HepG2 (cell line): ENCODE results near the gene TGFBRAP1. TPM values are rescaled to one million over a fixed set of nuclear protein-coding genes. Genes with fewer than 3 reads are reported as not detected.

Experiments used
- DMAP1 ChIP-seq: IDR thresholded peaks from 2 replicates; pipeline ENCODE4 v1.6.1; 2016
- GZF1 ChIP-seq: sonication (generic); formaldehyde crosslinking; IDR thresholded peaks from 2 replicates; pipeline ENCODE4 v1.5.1; 2020; ENCODE audit warnings: mild to moderate bottlenecking, missing genetic modification reagents
- HNRNPH1 ChIP-seq: fragments of 200-400 bp; formaldehyde crosslinking; optimal IDR thresholded peaks from 2 replicates; pipeline ENCODE3; 2017; ENCODE audit warnings: mild to moderate bottlenecking, low read depth, low read length
- JARID2 ChIP-seq: sonication (generic); formaldehyde crosslinking; IDR thresholded peaks from 2 replicates; pipeline ENCODE4 v1.8.1; 2023; ENCODE audit warnings: missing genetic modification reagents, inconsistent platforms; ENCODE audit not compliant: insufficient replicate concordance
- KDM5B ChIP-seq: sonication (generic); formaldehyde crosslinking; IDR thresholded peaks from 2 replicates; pipeline ENCODE4 v1.4.0; 2020; ENCODE audit warnings: missing genetic modification reagents, mild to moderate bottlenecking, borderline replicate concordance
- NFIB ChIP-seq: sonication (generic); formaldehyde crosslinking; IDR thresholded peaks from 2 replicates; pipeline ENCODE4 v1.9.0; 2021; ENCODE audit warnings: missing genetic modification reagents, mild to moderate bottlenecking, borderline replicate concordance
- PHF8 ChIP-seq: sonication (generic); formaldehyde crosslinking; IDR thresholded peaks from 2 replicates; pipeline ENCODE4 v1.5.0; 2020; ENCODE audit warnings: missing genetic modification reagents
- SMYD3 ChIP-seq: sonication (generic); formaldehyde crosslinking; IDR thresholded peaks from 2 replicates; pipeline ENCODE4 v1.8.1; 2023; ENCODE audit warnings: mild to moderate bottlenecking, missing genetic modification reagents
- TBX3 ChIP-seq: fragments of 450-650 bp; IDR thresholded peaks from 2 replicates; pipeline ENCODE4 v1.6.1; 2017; ENCODE audit warnings: antibody characterized with exemption, mild to moderate bottlenecking, inconsistent platforms, borderline replicate concordance
- TSC22D2 ChIP-seq: sonication (generic); formaldehyde crosslinking; IDR thresholded peaks from 2 replicates; pipeline ENCODE4 v1.5.1; 2020; ENCODE audit warnings: missing genetic modification reagents, mild to moderate bottlenecking, borderline replicate concordance
- U2AF2 ChIP-seq: fragments of 200-400 bp; formaldehyde crosslinking; IDR thresholded peaks from 2 replicates; pipeline ENCODE4 v1.6.1; 2017; ENCODE audit warnings: low read depth, mild to moderate bottlenecking, low read length
- ZBTB7A ChIP-seq: sonication (generic); formaldehyde crosslinking; IDR thresholded peaks from 2 replicates; pipeline ENCODE4 v1.8.0; 2022; ENCODE audit warnings: mild to moderate bottlenecking, missing genetic modification reagents
- ZC3H13 ChIP-seq: sonication (generic); formaldehyde crosslinking; IDR thresholded peaks from 2 replicates; pipeline ENCODE4 v1.8.1; 2023; ENCODE audit warnings: mild to moderate bottlenecking, missing genetic modification reagents, moderate library complexity
- ZNF12 ChIP-seq: sonication (generic); formaldehyde crosslinking; IDR thresholded peaks from 2 replicates; pipeline ENCODE4 v1.5.0; 2020; ENCODE audit warnings: missing genetic modification reagents
- ZNF20 ChIP-seq: sonication (generic); formaldehyde crosslinking; IDR thresholded peaks from 2 replicates; pipeline ENCODE4 v1.4.0; 2020; ENCODE audit warnings: mild to moderate bottlenecking, moderate library complexity, missing genetic modification reagents
- ZNF33B ChIP-seq: sonication (generic); formaldehyde crosslinking; IDR thresholded peaks from 2 replicates; pipeline ENCODE4 v1.5.1; 2020; ENCODE audit warnings: mild to moderate bottlenecking, missing genetic modification reagents
- ZNF484 ChIP-seq: sonication (generic); formaldehyde crosslinking; IDR thresholded peaks from 2 replicates; pipeline ENCODE4 v1.5.1; 2020; ENCODE audit warnings: mild to moderate bottlenecking, low read depth, missing genetic modification reagents, borderline replicate concordance
- ZNF510 ChIP-seq: sonication (generic); formaldehyde crosslinking; IDR thresholded peaks from 2 replicates; pipeline ENCODE4 v1.4.0; 2020; ENCODE audit warnings: low read depth, mild to moderate bottlenecking, missing genetic modification reagents
- ZNF546 ChIP-seq: sonication (generic); formaldehyde crosslinking; conservative IDR thresholded peaks from 2 replicates; pipeline ENCODE4 v1.8.1; 2023; ENCODE audit warnings: mild to moderate bottlenecking, missing genetic modification reagents
- ZNF558 ChIP-seq: sonication (generic); formaldehyde crosslinking; IDR thresholded peaks from 2 replicates; pipeline ENCODE4 v1.9.0; 2022; ENCODE audit warnings: mild to moderate bottlenecking, missing genetic modification reagents, borderline replicate concordance
- ZNF589 ChIP-seq: sonication (generic); formaldehyde crosslinking; conservative IDR thresholded peaks from 2 replicates; pipeline ENCODE4 v1.8.0; 2022; ENCODE audit warnings: mild to moderate bottlenecking, moderate library complexity, missing genetic modification reagents
- polyA plus RNA-seq, 8 experiments: library from polyadenylated mRNA; depleted of rRNA in 3 of 8; stranded (reverse) in 7 of 8; unstranded in 1 of 8; fragments of >200 nt; fragmentation: Illumina TruSeq in 4 of 8; extraction: Trizol in 4 of 8; gene quantifications; 2 replicates each; pipeline versions ENCODE4 v1.2.1 to v1.2.3, GENCODE V29; 2011 to 2016; ENCODE audit warnings: low read depth in 4 of 8, missing spikeins in 1 of 8, mixed read lengths in 1 of 8; ENCODE audit not compliant: insufficient read depth in 1 of 8
- total RNA-seq, 5 experiments: library from RNA; depleted of rRNA; stranded (reverse); fragments of >200 nt; fragmentation: Illumina TruSeq; extraction: Trizol; gene quantifications; 2 replicates each; pipeline ENCODE4 v1.2.3, GENCODE V29; 2016; ENCODE audit warnings: low read depth in 1 of 5
- TF ChIP-seq, protein P1 (sequence below): sonication (generic); formaldehyde crosslinking; IDR thresholded peaks from 2 replicates; pipeline ENCODE4 v1.4.0; 2020; ENCODE audit warnings: missing genetic modification reagents
- TF ChIP-seq, protein P2 (sequence below): sonication (generic); formaldehyde crosslinking; IDR thresholded peaks from 2 replicates; pipeline ENCODE4 v1.5.0; 2020; ENCODE audit warnings: missing genetic modification reagents
- TF ChIP-seq, protein P3 (sequence below): sonication (generic); formaldehyde crosslinking; IDR thresholded peaks from 2 replicates; pipeline ENCODE4 v1.4.0; 2020; ENCODE audit warnings: missing genetic modification reagents

TGFBRAP1 gene
- total and polyA plus RNA-seq, 2 of the 13 experiments (the other 11 are each of a cell fraction or from before 2014, with no cell fraction given) = 12.7 to 22.9 TPM

- TF ChIP-seq, protein P1, sequence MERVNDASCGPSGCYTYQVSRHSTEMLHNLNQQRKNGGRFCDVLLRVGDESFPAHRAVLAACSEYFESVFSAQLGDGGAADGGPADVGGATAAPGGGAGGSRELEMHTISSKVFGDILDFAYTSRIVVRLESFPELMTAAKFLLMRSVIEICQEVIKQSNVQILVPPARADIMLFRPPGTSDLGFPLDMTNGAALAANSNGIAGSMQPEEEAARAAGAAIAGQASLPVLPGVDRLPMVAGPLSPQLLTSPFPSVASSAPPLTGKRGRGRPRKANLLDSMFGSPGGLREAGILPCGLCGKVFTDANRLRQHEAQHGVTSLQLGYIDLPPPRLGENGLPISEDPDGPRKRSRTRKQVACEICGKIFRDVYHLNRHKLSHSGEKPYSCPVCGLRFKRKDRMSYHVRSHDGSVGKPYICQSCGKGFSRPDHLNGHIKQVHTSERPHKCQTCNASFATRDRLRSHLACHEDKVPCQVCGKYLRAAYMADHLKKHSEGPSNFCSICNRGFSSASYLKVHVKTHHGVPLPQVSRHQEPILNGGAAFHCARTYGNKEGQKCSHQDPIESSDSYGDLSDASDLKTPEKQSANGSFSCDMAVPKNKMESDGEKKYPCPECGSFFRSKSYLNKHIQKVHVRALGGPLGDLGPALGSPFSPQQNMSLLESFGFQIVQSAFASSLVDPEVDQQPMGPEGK (CRISPR knock-in tag) = peak; percentile 52; the same call in 1 of the 2 replicates
- TF ChIP-seq HNRNPH1 = no peak
- TF ChIP-seq ZNF546 (CRISPR knock-in tag) = peak; percentile 88
- TF ChIP-seq TBX3 = no peak
- no peak for TF ChIP-seq ZNF20 (CRISPR knock-in tag)
- peak; percentile 56 for TF ChIP-seq ZNF12 (CRISPR knock-in tag)
- TF ChIP-seq, protein P2, sequence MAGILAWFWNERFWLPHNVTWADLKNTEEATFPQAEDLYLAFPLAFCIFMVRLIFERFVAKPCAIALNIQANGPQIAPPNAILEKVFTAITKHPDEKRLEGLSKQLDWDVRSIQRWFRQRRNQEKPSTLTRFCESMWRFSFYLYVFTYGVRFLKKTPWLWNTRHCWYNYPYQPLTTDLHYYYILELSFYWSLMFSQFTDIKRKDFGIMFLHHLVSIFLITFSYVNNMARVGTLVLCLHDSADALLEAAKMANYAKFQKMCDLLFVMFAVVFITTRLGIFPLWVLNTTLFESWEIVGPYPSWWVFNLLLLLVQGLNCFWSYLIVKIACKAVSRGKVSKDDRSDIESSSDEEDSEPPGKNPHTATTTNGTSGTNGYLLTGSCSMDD (CRISPR knock-in tag) = peak; percentile 59
- peak; percentile 62 for TF ChIP-seq JARID2 (CRISPR knock-in tag)
- no peak for TF ChIP-seq ZNF484 (CRISPR knock-in tag)
- TF ChIP-seq ZBTB7A (CRISPR knock-in tag) = peak; percentile 82
- peak; percentile 95 for TF ChIP-seq ZNF510 (CRISPR knock-in tag)
- no peak; the same call in 1 of the 2 replicates for TF ChIP-seq ZNF589 (CRISPR knock-in tag)
- TF ChIP-seq KDM5B (CRISPR knock-in tag) = peak; percentile 56; the same call in 1 of the 2 replicates
- TF ChIP-seq ZC3H13 (CRISPR knock-in tag) = peak; percentile 62; the same call in 1 of the 2 replicates
- TF ChIP-seq DMAP1 = peak; percentile 80
- peak; percentile 49; the same call in 1 of the 2 replicates for TF ChIP-seq ZNF33B
- TF ChIP-seq ZNF558 (CRISPR knock-in tag) = peak; percentile 52; the same call in 1 of the 2 replicates
- TF ChIP-seq, protein P3, sequence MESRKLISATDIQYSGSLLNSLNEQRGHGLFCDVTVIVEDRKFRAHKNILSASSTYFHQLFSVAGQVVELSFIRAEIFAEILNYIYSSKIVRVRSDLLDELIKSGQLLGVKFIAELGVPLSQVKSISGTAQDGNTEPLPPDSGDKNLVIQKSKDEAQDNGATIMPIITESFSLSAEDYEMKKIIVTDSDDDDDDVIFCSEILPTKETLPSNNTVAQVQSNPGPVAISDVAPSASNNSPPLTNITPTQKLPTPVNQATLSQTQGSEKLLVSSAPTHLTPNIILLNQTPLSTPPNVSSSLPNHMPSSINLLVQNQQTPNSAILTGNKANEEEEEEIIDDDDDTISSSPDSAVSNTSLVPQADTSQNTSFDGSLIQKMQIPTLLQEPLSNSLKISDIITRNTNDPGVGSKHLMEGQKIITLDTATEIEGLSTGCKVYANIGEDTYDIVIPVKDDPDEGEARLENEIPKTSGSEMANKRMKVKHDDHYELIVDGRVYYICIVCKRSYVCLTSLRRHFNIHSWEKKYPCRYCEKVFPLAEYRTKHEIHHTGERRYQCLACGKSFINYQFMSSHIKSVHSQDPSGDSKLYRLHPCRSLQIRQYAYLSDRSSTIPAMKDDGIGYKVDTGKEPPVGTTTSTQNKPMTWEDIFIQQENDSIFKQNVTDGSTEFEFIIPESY (CRISPR knock-in tag) = peak; percentile 22; the same call in 1 of the 2 replicates
- peak; percentile 74; the same call in 1 of the 2 replicates for TF ChIP-seq TSC22D2 (CRISPR knock-in tag)
- peak; percentile 69 for TF ChIP-seq PHF8
- no peak for TF ChIP-seq GZF1
- no peak for TF ChIP-seq U2AF2
- peak; percentile 47; the same call in 1 of the 2 replicates for TF ChIP-seq SMYD3 (CRISPR knock-in tag)
- 0 out of 2 replicates have a peak, but pooled peaks have one; percentile 21 for TF ChIP-seq NFIB
Observed at GRCh38 chr2:105328281-105329196, 996 bp downstream of the TGFBRAP1 start (continued).
